PFSK-1 (cell line): ENCODE data around the gene RASSF8.

Experiments
- FOXP2 ChIP-seq: optimal IDR thresholded peaks from 2 replicates; pipeline ENCODE3; 2011; ENCODE audit warnings: borderline replicate concordance, control low read depth, inconsistent platforms; ENCODE audit not compliant: insufficient read depth; ENCODE audit errors: extremely low read length, extremely low read depth
- POLR2AphosphoS5 ChIP-seq: IDR thresholded peaks from 2 replicates; pipeline ENCODE4 v1.6.1; 2012; ENCODE audit warnings: low read depth, mild to moderate bottlenecking, control low read depth, low read length, moderate library complexity
- REST ChIP-seq, 2 experiments: IDR thresholded peaks; 2 replicates each; pipeline versions ENCODE4 v1.6.1 to v1.8.0; 2011 to 2012; ENCODE audit warnings: low read depth in 2 of 2, low read length in 2 of 2, control low read depth in 1 of 2, inconsistent platforms in 1 of 2, mild to moderate bottlenecking in 1 of 2, moderate library complexity in 1 of 2; ENCODE audit not compliant: insufficient read depth in 1 of 2
- SIN3A ChIP-seq: IDR thresholded peaks from 2 replicates; pipeline ENCODE4 v1.6.1; 2012; ENCODE audit warnings: mild to moderate bottlenecking, low read length, moderate library complexity, borderline replicate concordance; ENCODE audit not compliant: insufficient read depth
- TAF1 ChIP-seq: IDR thresholded peaks from 2 replicates; pipeline ENCODE4 v1.6.1; 2012; ENCODE audit warnings: low read length, control low read depth, borderline replicate concordance; ENCODE audit not compliant: insufficient read depth

DNA sequence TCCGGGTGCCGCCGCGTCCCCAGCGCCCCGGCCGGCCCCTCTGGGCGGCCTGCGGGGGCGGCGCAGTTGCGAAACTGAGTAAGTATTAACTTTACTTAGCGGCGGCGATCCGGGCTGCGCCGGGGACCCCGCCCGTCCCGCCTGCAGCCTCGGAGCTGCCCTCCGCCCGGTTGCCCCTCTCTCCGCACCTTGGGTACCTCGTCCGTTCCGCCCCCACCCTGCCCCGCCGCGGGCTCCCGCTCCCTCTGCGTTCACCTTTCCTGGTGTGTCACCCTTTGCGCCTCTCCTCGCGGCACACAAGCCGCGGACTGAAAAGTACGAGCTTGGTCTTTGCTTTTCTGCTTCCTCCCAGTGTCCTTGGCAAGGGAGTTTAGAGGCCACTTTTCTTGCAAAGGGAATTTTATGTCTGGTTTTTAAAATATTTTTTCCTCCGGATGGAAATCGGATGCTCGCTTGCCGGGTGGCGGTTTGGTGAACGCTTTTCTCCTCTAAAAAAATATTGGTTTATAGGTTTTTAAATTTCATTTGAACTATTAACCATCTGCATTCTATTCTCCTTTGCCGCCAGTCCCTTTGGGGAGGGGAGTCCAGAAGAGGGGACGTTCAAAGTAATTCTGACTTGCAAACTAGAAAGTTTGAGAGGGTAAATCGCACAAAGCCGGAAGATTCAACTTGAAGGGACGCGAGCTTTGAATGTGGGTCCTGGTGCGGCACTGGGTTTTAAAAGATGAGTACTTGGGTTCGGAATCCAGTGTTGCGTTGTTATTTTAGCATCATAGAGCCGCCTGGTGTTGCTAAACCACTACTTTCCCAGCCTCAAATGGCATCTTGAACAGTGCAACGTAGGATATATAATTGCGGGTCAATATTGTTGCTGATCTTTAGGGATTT is 834 bp downstream of the RASSF8 start:
- TF ChIP-seq REST (IDR thresholded peaks at IDR 0.05; ENCODE audit: insufficient read depth in 1 of 2, low read depth in 2 of 2, low read length in 2 of 2) (no peak), FOXP2 (no peak), SIN3A (no peak), TAF1 (no peak), POLR2AphosphoS5 (no peak)
